ENCODE measurements around the gene CCL18.
"Not testable (repeated sequence)": the region's sequence is repeated elsewhere in the genome, so short reads cannot be mapped to it uniquely, and the experiment has no call there.

CCL18 gene

GRCh38 chr17:36115649-36115977 lies 51.5 kb downstream of the CCL18 start:
- H3K14ac ChIP-seq (ENCODE audit: low read length in 2 of 2); H3K9ac ChIP-seq (ENCODE audit: low read length); H3K36me3 ChIP-seq (ENCODE audit: control insufficient read depth in 1 of 2, insufficient read depth in 2 of 2, low read depth in 1 of 2, low read length in 2 of 2); H2AK5ac ChIP-seq (ENCODE audit: low read length, severe bottlenecking); H3K18ac ChIP-seq (ENCODE audit: low read depth in 1 of 2, low read length in 2 of 2); H3K23ac ChIP-seq (ENCODE audit: low read length in 2 of 2); H3K27ac ChIP-seq (ENCODE audit: low read length, poor library complexity, severe bottlenecking); H3K4me1 ChIP-seq (ENCODE audit: control insufficient read depth, insufficient read depth, low read depth, low read length); H4K91ac ChIP-seq (ENCODE audit: low read length); H2BK15ac ChIP-seq (ENCODE audit: low read depth, poor library complexity, severe bottlenecking); H3K9me3 ChIP-seq (ENCODE audit: control insufficient read depth, low read length); H2BK120ac ChIP-seq (ENCODE audit: low read depth, low read length); H3K4ac ChIP-seq (ENCODE audit: low read depth in 1 of 2, low read length in 2 of 2); H3K4me3 ChIP-seq (ENCODE audit: insufficient read depth in 1 of 2, low read depth in 1 of 2, low read length in 2 of 2); H3K4me2 ChIP-seq (ENCODE audit: low read length, poor library complexity, severe bottlenecking); DNase-seq; H2AFZ ChIP-seq (ENCODE audit: low read depth, low read length); H3K27me3 ChIP-seq (ENCODE audit: control insufficient read depth in 1 of 2, insufficient read depth in 1 of 2, low read length in 2 of 2); H2BK12ac ChIP-seq (ENCODE audit: low read length in 2 of 2); H4K8ac ChIP-seq (ENCODE audit: low read length); H3K79me1 ChIP-seq (replicated peaks; ENCODE audit: low read length, poor library complexity, severe bottlenecking); H2BK5ac ChIP-seq (ENCODE audit: low read depth, low read length, poor library complexity, severe bottlenecking): not testable (repeated sequence)

GRCh38 chr17:36117505-36118382 lies 53.7 kb downstream of the CCL18 start:
- Histone ChIP-seq H3K27ac (ENCODE audit: low read length, poor library complexity, severe bottlenecking) (no peak overlapping the region), H3K79me1 (replicated peaks; ENCODE audit: low read length, poor library complexity, severe bottlenecking) (no peaks in the 10 kb centered on the region), H3K36me3 (ENCODE audit: control insufficient read depth in 1 of 2, insufficient read depth in 2 of 2, low read depth in 1 of 2, low read length in 2 of 2) (no peaks in the 10 kb centered on the region), H2BK5ac (ENCODE audit: low read depth, low read length, poor library complexity, severe bottlenecking) (no peak overlapping the region), H2BK15ac (ENCODE audit: low read depth, poor library complexity, severe bottlenecking) (no peak overlapping the region), H3K4me1 (ENCODE audit: control insufficient read depth, insufficient read depth, low read depth, low read length) (no peaks in the 10 kb centered on the region), H3K9me3 (ENCODE audit: control insufficient read depth, low read length) (peaks cover 1% of the 10 kb centered on the region), H3K23ac (ENCODE audit: low read length in 2 of 2) (no peak overlapping the region), H2BK120ac (ENCODE audit: low read depth, low read length) (no peak overlapping the region), H2AK5ac (ENCODE audit: low read length, severe bottlenecking) (no peak overlapping the region), H3K9ac (ENCODE audit: low read length) (no peak overlapping the region), H3K4me2 (ENCODE audit: low read length, poor library complexity, severe bottlenecking) (no peak overlapping the region), H3K27me3 (ENCODE audit: control insufficient read depth in 1 of 2, insufficient read depth in 1 of 2, low read length in 2 of 2) (peaks cover 0 to 5% of the 10 kb centered on the region in 2 experiments), H2AFZ (ENCODE audit: low read depth, low read length) (no peak overlapping the region), H3K4me3 (ENCODE audit: insufficient read depth in 1 of 2, low read depth in 1 of 2, low read length in 2 of 2) (no peak overlapping the region), H4K8ac (ENCODE audit: low read length) (no peak overlapping the region), H2BK12ac (ENCODE audit: low read length in 2 of 2) (no peak overlapping the region), H3K4ac (ENCODE audit: low read depth in 1 of 2, low read length in 2 of 2) (no peak overlapping the region), H4K91ac (ENCODE audit: low read length) (no peak overlapping the region), H3K18ac (ENCODE audit: low read depth in 1 of 2, low read length in 2 of 2) (no peak overlapping the region), H3K14ac (ENCODE audit: low read length in 2 of 2) (no peak overlapping the region)
- DNase-seq, result no peak
- 37% methylated on average over 2 of the region's 5 CpGs for WGBS

DNA sequence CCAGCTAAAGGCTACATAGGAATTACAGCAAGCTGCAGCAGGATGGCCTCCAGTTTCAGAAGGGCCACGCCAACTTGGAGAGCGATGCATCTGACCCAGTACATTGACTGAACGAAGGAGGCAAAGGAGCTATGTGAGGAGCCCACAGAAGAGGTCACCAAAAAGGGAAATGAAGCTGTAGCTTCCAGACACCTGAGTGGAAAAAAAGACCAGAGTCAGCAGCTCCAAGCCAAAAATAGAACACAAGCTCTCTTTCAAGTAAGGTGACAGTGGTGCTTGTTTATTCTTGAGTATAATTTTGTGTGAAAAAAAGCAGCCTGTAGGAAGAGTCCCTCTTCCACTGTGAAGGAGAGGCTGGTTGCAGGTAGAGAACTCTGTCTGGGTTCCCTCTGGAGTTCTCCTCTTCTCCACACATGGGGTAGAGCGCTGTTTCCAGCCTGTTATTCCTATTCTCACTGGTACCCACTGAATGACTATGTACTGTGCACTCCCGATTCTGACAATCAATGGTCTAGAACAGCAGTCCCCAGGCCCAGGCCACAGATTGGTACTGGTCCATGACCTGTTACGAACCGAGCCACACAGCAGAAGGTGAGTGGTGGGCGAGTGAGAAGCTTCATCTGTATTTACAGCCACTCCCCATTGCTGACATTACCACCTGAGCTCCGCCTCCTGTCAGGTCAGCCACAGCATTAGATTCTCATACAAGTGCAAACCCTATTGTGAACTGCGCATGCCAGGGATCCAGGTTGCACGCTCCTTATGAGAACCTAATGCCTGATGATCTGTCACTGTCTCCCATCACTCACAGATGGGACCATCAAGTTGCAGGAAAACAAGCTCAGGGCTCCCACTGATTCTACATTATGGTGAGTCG lies 54.6 kb downstream of the CCL18 start:
- Histone ChIP-seq H3K27me3 (ENCODE audit: control insufficient read depth in 1 of 2, insufficient read depth in 1 of 2, low read length in 2 of 2) (peaks cover 0 to 5% of the 10 kb centered on the region in 2 experiments), H4K8ac (ENCODE audit: low read length) (no peak overlapping the region), H2BK12ac (ENCODE audit: low read length in 2 of 2) (no peak overlapping the region), H4K91ac (ENCODE audit: low read length) (no peak overlapping the region), H3K9ac (ENCODE audit: low read length) (no peak overlapping the region), H2BK15ac (ENCODE audit: low read depth, poor library complexity, severe bottlenecking) (no peak overlapping the region), H2AK5ac (ENCODE audit: low read length, severe bottlenecking) (no peak overlapping the region), H3K9me3 (ENCODE audit: control insufficient read depth, low read length) (no peaks in the 10 kb centered on the region), H3K4ac (ENCODE audit: low read depth in 1 of 2, low read length in 2 of 2) (no peak overlapping the region), H3K4me3 (ENCODE audit: insufficient read depth in 1 of 2, low read depth in 1 of 2, low read length in 2 of 2) (no peak overlapping the region), H3K79me1 (replicated peaks; ENCODE audit: low read length, poor library complexity, severe bottlenecking) (no peaks in the 10 kb centered on the region), H3K27ac (ENCODE audit: low read length, poor library complexity, severe bottlenecking) (no peak overlapping the region), H3K4me1 (ENCODE audit: control insufficient read depth, insufficient read depth, low read depth, low read length) (no peaks in the 10 kb centered on the region), H3K14ac (ENCODE audit: low read length in 2 of 2) (no peak overlapping the region), H3K23ac (ENCODE audit: low read length in 2 of 2) (no peak overlapping the region), H3K4me2 (ENCODE audit: low read length, poor library complexity, severe bottlenecking) (no peak overlapping the region), H2BK5ac (ENCODE audit: low read depth, low read length, poor library complexity, severe bottlenecking) (no peak overlapping the region), H2BK120ac (ENCODE audit: low read depth, low read length) (no peak overlapping the region), H3K18ac (ENCODE audit: low read depth in 1 of 2, low read length in 2 of 2) (no peak overlapping the region), H3K36me3 (ENCODE audit: control insufficient read depth in 1 of 2, insufficient read depth in 2 of 2, low read depth in 1 of 2, low read length in 2 of 2) (no peaks in the 10 kb centered on the region), H2AFZ (ENCODE audit: low read depth, low read length) (no peak overlapping the region)
- WGBS, result 82% methylated on average over 11 of the region's 12 CpGs
- DNase-seq, result no peak

GRCh38 chr17:36120221-36120620 lies 56.1 kb downstream of the CCL18 start:
- Histone ChIP-seq H3K18ac (ENCODE audit: low read depth in 1 of 2, low read length in 2 of 2) (no peak overlapping the region), H3K9me3 (ENCODE audit: control insufficient read depth, low read length) (peaks cover 3% of the 10 kb centered on the region), H2BK120ac (ENCODE audit: low read depth, low read length) (no peak overlapping the region), H2AFZ (ENCODE audit: low read depth, low read length) (no peak overlapping the region), H2BK15ac (ENCODE audit: low read depth, poor library complexity, severe bottlenecking) (no peak overlapping the region), H3K27me3 (ENCODE audit: control insufficient read depth in 1 of 2, insufficient read depth in 1 of 2, low read length in 2 of 2) (peaks cover 0 to 5% of the 10 kb centered on the region in 2 experiments), H2BK5ac (ENCODE audit: low read depth, low read length, poor library complexity, severe bottlenecking) (no peak overlapping the region), H2BK12ac (ENCODE audit: low read length in 2 of 2) (no peak overlapping the region), H3K79me1 (replicated peaks; ENCODE audit: low read length, poor library complexity, severe bottlenecking) (no peaks in the 10 kb centered on the region), H3K4me1 (ENCODE audit: control insufficient read depth, insufficient read depth, low read depth, low read length) (no peaks in the 10 kb centered on the region), H4K8ac (ENCODE audit: low read length) (no peak overlapping the region), H3K4ac (ENCODE audit: low read depth in 1 of 2, low read length in 2 of 2) (no peak overlapping the region), H3K27ac (ENCODE audit: low read length, poor library complexity, severe bottlenecking) (no peak overlapping the region), H3K36me3 (ENCODE audit: control insufficient read depth in 1 of 2, insufficient read depth in 2 of 2, low read depth in 1 of 2, low read length in 2 of 2) (no peaks in the 10 kb centered on the region), H3K14ac (ENCODE audit: low read length in 2 of 2) (no peak overlapping the region), H3K4me2 (ENCODE audit: low read length, poor library complexity, severe bottlenecking) (no peak overlapping the region), H3K23ac (ENCODE audit: low read length in 2 of 2) (no peak overlapping the region), H3K4me3 (ENCODE audit: insufficient read depth in 1 of 2, low read depth in 1 of 2, low read length in 2 of 2) (no peak overlapping the region), H3K9ac (ENCODE audit: low read length) (no peak overlapping the region), H2AK5ac (ENCODE audit: low read length, severe bottlenecking) (no peak overlapping the region), H4K91ac (ENCODE audit: low read length) (no peak overlapping the region)
- 94% methylated on average over 1 of the region's 3 CpGs for WGBS
- no peak for DNase-seq

Measured in mesenchymal stem cell (in vitro differentiated cells and primary cell).